Mesothelial cell of epicardium (in vitro differentiated cells): Measurements from ENCODE around the gene TMEM94. TPM values are rescaled to one million over a fixed set of nuclear protein-coding genes. Genes with fewer than 3 reads are reported as not detected.

Experiments used
- DNase-seq, 2 experiments: peaks; one replicate each; pipeline ENCODE4 v3.0.0; 2021; ENCODE audit warnings: low spot score in 2 of 2; ENCODE audit not compliant: unreplicated experiment in 2 of 2
- H3K27ac Mint-ChIP-seq: 2 replicates; pipeline ENCODE4 v1.8.0; 2021; ENCODE audit warnings: mixed read lengths
- H3K27me3 Mint-ChIP-seq: 2 replicates; pipeline ENCODE4 v1.8.0; 2021; ENCODE audit warnings: low read depth, mixed read lengths
- H3K36me3 Mint-ChIP-seq: 2 replicates; pipeline ENCODE4 v1.8.0; 2021; ENCODE audit warnings: mixed read lengths
- H3K4me1 Mint-ChIP-seq: 2 replicates; pipeline ENCODE4 v1.8.0; 2021; ENCODE audit warnings: mixed read lengths
- H3K4me3 Mint-ChIP-seq: 2 replicates; pipeline ENCODE4 v1.8.0; 2021; ENCODE audit warnings: mild to moderate bottlenecking, moderate library complexity, mixed read lengths
- H3K9me3 Mint-ChIP-seq: 2 replicates; pipeline ENCODE4 v1.8.0; 2021; ENCODE audit warnings: mixed read lengths
- total RNA-seq: library from RNA; stranded (reverse); gene quantifications from 3 replicates; pipeline ENCODE4 v1.2.1, GENCODE V29; 2021
- TF ChIP-seq, protein P1 (sequence below): fragments of 200-600 bp; sonication (generic); IDR thresholded peaks from one replicate; pipeline ENCODE4 v1.5.0; 2021; ENCODE audit warnings: antibody characterized with exemption; ENCODE audit not compliant: unreplicated experiment

TMEM94 gene
- total RNA-seq, 1 donor from 2014 or later, result 126 TPM

GRCh38 chr17:75490953-75491649, 34.7 kb downstream of the TMEM94 start:
- H3K4me3 Mint-ChIP-seq, result no peak overlapping the region
- peaks cover 7% of the 10 kb centered on the region for H3K36me3 Mint-ChIP-seq
- no peaks in the 10 kb centered on the region for H3K4me1 Mint-ChIP-seq
- no peaks in the 10 kb centered on the region for H3K27me3 Mint-ChIP-seq
- no peaks in the 10 kb centered on the region for H3K9me3 Mint-ChIP-seq
- no peak for DNase-seq
- TF ChIP-seq, protein P1, sequence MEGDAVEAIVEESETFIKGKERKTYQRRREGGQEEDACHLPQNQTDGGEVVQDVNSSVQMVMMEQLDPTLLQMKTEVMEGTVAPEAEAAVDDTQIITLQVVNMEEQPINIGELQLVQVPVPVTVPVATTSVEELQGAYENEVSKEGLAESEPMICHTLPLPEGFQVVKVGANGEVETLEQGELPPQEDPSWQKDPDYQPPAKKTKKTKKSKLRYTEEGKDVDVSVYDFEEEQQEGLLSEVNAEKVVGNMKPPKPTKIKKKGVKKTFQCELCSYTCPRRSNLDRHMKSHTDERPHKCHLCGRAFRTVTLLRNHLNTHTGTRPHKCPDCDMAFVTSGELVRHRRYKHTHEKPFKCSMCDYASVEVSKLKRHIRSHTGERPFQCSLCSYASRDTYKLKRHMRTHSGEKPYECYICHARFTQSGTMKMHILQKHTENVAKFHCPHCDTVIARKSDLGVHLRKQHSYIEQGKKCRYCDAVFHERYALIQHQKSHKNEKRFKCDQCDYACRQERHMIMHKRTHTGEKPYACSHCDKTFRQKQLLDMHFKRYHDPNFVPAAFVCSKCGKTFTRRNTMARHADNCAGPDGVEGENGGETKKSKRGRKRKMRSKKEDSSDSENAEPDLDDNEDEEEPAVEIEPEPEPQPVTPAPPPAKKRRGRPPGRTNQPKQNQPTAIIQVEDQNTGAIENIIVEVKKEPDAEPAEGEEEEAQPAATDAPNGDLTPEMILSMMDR, result no peak
- no peak overlapping the region for H3K27ac Mint-ChIP-seq

DNA sequence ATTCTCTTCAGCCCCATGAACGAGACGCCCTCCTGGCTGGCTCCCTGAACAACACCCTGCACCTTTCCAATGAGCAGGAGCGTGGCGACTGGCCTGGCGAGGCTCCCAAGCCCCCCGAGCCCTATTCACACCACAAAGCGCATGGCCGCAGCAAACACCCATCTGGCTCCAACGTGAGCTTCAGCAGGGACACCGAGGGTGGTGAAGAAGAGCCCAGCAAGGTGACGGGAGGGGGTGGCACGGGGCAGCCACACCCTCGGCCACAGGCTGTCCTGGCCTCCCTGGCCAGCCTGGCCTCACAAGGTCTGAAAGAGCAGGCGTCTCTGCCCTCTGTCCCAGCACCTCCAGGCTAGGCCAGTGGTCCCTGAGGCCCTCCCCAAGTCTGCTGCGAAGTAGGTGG, 35.2 kb downstream of the TMEM94 start:
- TF ChIP-seq, protein P1, result no peak
- Mint-ChIP-seq H3K9me3 (no peaks in the 10 kb centered on the region), H3K27me3 (no peaks in the 10 kb centered on the region), H3K4me3 (no peak overlapping the region), H3K27ac (no peak overlapping the region), H3K36me3 (peaks cover 7% of the 10 kb centered on the region), H3K4me1 (no peaks in the 10 kb centered on the region)
- no peak for DNase-seq

DNA sequence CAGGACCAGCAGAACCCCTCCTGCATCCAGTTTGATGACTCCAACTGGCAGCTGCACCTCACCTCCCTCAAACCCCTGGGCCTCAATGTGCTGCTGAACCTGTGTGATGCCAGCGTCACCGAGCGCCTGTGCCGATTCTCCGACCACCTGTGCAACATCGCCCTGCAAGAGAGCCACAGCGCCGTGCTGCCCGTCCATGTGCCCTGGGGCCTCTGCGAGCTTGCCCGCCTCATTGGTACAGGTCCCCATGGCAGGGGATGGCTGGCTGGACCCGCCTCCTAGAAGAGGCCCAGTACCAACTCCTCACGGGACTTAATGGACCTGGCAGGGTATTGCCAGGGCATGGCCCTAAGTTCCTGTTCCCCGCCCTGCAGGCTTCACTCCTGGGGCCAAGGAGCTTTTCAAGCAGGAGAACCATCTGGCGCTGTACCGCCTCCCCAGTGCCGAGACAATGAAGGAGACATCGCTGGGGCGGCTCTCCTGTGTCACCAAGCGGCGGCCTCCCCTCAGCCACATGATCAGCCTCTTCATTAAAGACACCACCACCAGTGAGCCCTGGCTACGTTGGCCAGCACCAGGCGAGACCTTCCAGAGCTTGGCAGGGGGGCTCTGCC, 36.2 kb downstream of the TMEM94 start:
- Mint-ChIP-seq H3K27ac (no peak overlapping the region), H3K27me3 (no peaks in the 10 kb centered on the region), H3K4me1 (no peaks in the 10 kb centered on the region), H3K9me3 (no peaks in the 10 kb centered on the region), H3K36me3 (peaks cover 10% of the 10 kb centered on the region), H3K4me3 (no peak overlapping the region)
- DNase-seq, result no peak
- TF ChIP-seq, protein P1, result no peak

DNA sequence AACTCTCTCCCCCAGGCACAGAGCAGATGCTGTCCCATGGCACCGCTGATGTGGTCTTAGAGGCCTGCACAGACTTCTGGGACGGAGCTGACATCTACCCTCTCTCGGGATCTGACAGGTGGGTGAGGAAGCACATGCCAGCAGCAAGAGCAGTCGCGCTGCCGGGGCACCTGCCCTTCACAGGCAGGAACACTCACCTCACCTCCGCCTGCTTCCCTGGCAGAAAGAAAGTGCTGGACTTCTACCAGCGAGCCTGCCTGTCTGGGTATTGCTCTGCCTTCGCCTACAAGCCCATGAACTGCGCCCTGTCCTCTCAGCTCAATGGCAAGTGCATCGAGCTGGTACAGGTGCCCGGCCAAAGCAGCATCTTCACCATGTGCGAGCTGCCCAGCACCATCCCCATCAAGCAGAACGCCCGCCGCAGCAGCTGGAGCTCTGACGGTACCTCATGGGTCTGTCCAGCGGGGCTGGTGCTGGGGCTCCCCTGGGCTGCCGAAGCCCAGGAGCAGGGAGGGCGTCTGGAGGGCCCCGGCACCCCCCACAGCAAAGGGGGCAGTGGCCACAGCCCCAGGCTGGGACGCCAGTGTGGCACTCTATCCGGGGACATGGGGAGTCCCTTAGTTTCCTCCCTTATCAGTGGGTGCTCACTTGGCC, 37.2 kb downstream of the TMEM94 start:
- TF ChIP-seq, protein P1, result no peak
- no peak for DNase-seq
- Mint-ChIP-seq H3K27ac (no peak overlapping the region), H3K27me3 (no peaks in the 10 kb centered on the region), H3K36me3 (peaks cover 10% of the 10 kb centered on the region), H3K4me1 (no peaks in the 10 kb centered on the region), H3K9me3 (no peaks in the 10 kb centered on the region), H3K4me3 (no peak overlapping the region)

- TF ChIP-seq, protein P1, result no peak
- Mint-ChIP-seq H3K27me3 (no peaks in the 10 kb centered on the region), H3K27ac (no peak overlapping the region), H3K4me1 (peaks cover 3% of the 10 kb centered on the region), H3K4me3 (no peak overlapping the region), H3K9me3 (no peaks in the 10 kb centered on the region), H3K36me3 (peaks cover 10% of the 10 kb centered on the region)
- no peak for DNase-seq
Observed at GRCh38 chr17:75494326-75494877, 38.0 kb downstream of the TMEM94 start.
